Esophagus muscularis mucosa (tissue), 4 donors: ENCODE data around the gene ASAP2. TPM values are rescaled to one million over a fixed set of nuclear protein-coding genes. Genes with fewer than 3 reads are reported as not detected.

Source experiments
- DNase-seq: peaks from one replicate; pipeline ENCODE4 v3.0.0-alpha.2; 2017; ENCODE audit errors: extremely low spot score
- H3K27ac ChIP-seq, 4 donors: fragments of 200-600 bp; sonication (generic); replicated peaks in 1 of 4; 1 replicate in 3 of 4; 2 replicates in 1 of 4; pipeline ENCODE4 v1.5.1; 2016 to 2019; ENCODE audit warnings: mild to moderate bottlenecking in 1 of 4
- H3K27me3 ChIP-seq, 4 donors: fragments of 200-600 bp; sonication (generic); one replicate each; pipeline versions ENCODE4 v1.5.1 to v1.6.0; 2016 to 2019
- H3K36me3 ChIP-seq, 4 donors: fragments of 200-600 bp; sonication (generic); one replicate each; pipeline ENCODE4 v1.5.1; 2016 to 2019
- H3K4me1 ChIP-seq, 4 donors: fragments of 200-600 bp; sonication (generic); one replicate each; pipeline ENCODE4 v1.5.1; 2016 to 2019
- H3K4me3 ChIP-seq, 4 donors: fragments of 200-600 bp; sonication (generic); 1 replicate in 2 of 4; 2 replicates in 2 of 4; pipeline ENCODE4 v1.5.1; 2016 to 2019; ENCODE audit warnings: mild to moderate bottlenecking in 4 of 4, moderate library complexity in 1 of 4
- H3K9me3 ChIP-seq, 4 donors: fragments of 200-600 bp; sonication (generic); 1 replicate in 3 of 4; 2 replicates in 1 of 4; pipeline ENCODE4 v1.5.1; 2016 to 2019
- EP300 ChIP-seq: sonication (generic); formaldehyde crosslinking; IDR thresholded peaks from one replicate; pipeline ENCODE4 v1.6.1; 2017; ENCODE audit warnings: antibody characterized with exemption
- POLR2A ChIP-seq: fragments of 450-650 bp; IDR thresholded peaks from one replicate; pipeline ENCODE4 v1.6.1; 2017; ENCODE audit warnings: antibody characterized with exemption, moderate library complexity, mild to moderate bottlenecking, low read depth
- POLR2AphosphoS5 ChIP-seq, 2 donors: sonication (generic); formaldehyde crosslinking; IDR thresholded peaks; one replicate each; pipeline ENCODE4 v1.6.1; 2017; ENCODE audit warnings: antibody characterized with exemption in 2 of 2
- WGBS: methylation state at CpG from one replicate; pipeline ENCODE4 v1.1.5; 2018; 5-methylcytosine and 5-hydroxymethylcytosine counted together
- intact Hi-C: fragments of 100-400 bp; cut with DNase I; formaldehyde crosslinking; loops from one replicate; pipeline ENCODE4 v1.15.1; 2023
- total RNA-seq, 4 donors: library from RNA; depleted of rRNA; stranded (reverse); fragments of >200 nt; gene quantifications; one replicate each; pipeline versions ENCODE4 v1.1.0 to v1.2.1, GENCODE V29; 2016
- TF ChIP-seq, protein P1 (sequence below), 3 experiments: fragments of 200-600 bp in 2 of 3; fragments of 450-650 bp in 1 of 3; sonication (generic) in 2 of 3; IDR thresholded peaks; one replicate each; pipeline ENCODE4 v1.5.1; 2017 to 2019; ENCODE audit warnings: antibody characterized with exemption in 3 of 3, mild to moderate bottlenecking in 2 of 3, moderate library complexity in 1 of 3

The ASAP2 gene
- total RNA-seq, 4 donors from 2014 or later, result 18.7 to 24.0 (median 21.3) TPM

DNA sequence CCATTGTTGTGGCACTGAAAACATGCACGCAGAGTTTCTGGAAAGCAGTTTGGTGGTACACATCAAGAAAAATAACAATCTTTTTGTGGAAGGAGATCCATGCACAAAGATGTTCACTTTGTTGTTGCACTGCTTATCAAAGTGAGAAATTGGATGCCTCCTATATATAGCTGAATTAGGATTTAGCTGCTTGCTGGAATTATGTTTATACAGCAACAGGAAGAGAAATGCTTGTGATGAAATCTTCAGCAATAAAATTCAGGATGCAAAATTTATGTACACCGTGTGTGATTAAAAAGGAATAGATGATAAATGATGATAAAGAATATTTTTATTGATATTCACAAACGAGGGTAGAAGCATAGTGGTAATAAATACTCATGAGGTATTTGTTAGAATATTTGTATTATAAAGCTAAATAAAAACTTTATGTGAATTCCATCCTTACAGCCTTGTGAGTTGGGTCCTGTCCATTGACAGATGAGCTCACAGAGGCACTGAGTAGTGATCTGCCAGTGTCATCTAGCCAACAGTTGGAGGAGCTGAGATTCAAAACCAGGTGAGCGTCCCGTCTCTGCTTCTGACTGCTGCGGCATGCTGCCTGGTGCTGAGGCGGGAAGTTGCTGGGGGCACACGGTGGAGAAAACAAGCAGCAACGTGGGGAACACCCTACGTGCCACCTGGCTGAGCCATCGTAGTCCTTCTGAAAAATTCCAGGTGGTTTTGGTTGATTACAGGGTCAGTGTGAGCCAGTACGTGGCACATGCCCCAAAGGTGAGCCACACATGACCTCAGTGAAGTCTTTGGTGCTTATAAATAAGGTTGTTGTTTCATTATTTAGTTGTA lies 80.2 kb downstream of the ASAP2 start:
- intact Hi-C loops, result no loop called here
- WGBS, result 89% methylated on average over 12 of the region's 12 CpGs
- DNase-seq, result no peak
- Histone ChIP-seq H3K36me3 (peaks cover 0 to 3% (median 1%) of the 10 kb centered on the region in 4 donors), H3K27me3 (no peaks in the 10 kb centered on the region), H3K27ac (no peak overlapping the region), H3K9me3 (no peaks in the 10 kb centered on the region), H3K4me1 (peaks cover 0 to 16% (median 8%) of the 10 kb centered on the region in 4 donors), H3K4me3 (no peak overlapping the region)
- TF ChIP-seq POLR2AphosphoS5 (IDR thresholded peaks at IDR 0.05) (no peak), POLR2A (no peak)

DNA sequence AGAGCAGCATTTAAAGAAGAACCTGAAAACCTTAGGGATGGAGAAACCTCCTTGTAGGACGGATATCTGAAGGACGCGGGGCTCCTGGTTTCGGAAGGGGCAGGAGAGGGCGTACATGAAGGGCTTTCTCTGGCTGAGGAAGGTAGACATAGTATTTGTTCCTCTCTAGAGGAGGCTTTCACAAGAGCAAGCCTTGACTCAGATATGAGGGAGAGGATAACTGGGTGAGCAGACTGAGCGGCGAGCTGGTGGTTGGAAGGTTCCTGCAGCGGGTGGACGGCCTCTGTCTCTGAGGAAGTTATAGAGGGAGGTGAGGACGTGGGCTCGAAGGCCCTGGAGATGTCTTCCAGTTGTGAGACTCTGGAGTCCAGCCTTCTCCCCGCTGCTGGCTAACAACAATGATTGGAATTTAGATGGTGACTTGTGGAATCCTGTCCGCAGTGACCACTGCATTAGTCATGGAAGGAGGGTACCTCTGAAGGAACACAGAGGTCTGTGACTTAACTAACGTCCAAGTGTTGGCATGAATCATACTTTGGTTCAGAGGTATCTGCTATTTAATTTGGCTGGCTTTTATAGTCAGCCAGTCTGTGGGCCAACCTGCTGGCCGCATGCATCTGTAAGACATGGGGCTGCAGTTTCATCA lies 80.9 kb downstream of the ASAP2 start:
- Histone ChIP-seq H3K27ac (no peak overlapping the region), H3K4me1 (peaks cover 0 to 11% (median 5%) of the 10 kb centered on the region in 4 donors), H3K4me3 (no peak overlapping the region), H3K27me3 (no peaks in the 10 kb centered on the region), H3K36me3 (peaks cover 0 to 3% (median 0%) of the 10 kb centered on the region in 4 donors), H3K9me3 (no peaks in the 10 kb centered on the region)
- TF ChIP-seq EP300 (no peak), POLR2AphosphoS5 (IDR thresholded peaks at IDR 0.05) (no peak), POLR2A (no peak)
- TF ChIP-seq, protein P1, sequence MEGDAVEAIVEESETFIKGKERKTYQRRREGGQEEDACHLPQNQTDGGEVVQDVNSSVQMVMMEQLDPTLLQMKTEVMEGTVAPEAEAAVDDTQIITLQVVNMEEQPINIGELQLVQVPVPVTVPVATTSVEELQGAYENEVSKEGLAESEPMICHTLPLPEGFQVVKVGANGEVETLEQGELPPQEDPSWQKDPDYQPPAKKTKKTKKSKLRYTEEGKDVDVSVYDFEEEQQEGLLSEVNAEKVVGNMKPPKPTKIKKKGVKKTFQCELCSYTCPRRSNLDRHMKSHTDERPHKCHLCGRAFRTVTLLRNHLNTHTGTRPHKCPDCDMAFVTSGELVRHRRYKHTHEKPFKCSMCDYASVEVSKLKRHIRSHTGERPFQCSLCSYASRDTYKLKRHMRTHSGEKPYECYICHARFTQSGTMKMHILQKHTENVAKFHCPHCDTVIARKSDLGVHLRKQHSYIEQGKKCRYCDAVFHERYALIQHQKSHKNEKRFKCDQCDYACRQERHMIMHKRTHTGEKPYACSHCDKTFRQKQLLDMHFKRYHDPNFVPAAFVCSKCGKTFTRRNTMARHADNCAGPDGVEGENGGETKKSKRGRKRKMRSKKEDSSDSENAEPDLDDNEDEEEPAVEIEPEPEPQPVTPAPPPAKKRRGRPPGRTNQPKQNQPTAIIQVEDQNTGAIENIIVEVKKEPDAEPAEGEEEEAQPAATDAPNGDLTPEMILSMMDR (IDR thresholded peaks at IDR 0.05), result no peak
- intact Hi-C loops, result no loop called here
- WGBS, result 87% methylated on average over 15 of the region's 15 CpGs
- no peak for DNase-seq

DNA sequence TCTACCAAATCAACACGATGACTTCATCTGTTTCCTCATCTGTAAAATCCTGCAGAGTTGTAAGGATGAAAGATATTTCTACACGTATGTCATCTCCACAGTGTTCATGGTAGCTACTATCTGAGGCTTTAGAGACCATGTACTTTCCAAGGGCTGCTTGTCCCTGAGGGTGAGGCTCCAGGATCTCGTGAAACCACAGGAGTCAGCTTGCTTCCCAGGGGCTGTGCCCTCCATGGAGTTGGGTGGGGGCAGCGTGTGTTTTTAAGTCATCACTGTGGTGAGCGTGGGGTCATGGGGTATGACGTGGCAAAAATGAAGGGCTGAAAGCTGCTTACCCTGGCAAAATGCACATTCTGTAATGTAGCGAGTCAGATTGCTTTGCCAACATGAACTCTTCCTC lies 81.6 kb downstream of the ASAP2 start:
- peaks cover 0 to 3% (median 0%) of the 10 kb centered on the region in 4 donors for H3K36me3 ChIP-seq
- H3K9me3 ChIP-seq, result no peaks in the 10 kb centered on the region
- intact Hi-C loops, result no loop called here
- H3K4me1 ChIP-seq, result peaks cover 4 to 6% (median 5%) of the 10 kb centered on the region in 4 donors
- H3K27me3 ChIP-seq, result no peaks in the 10 kb centered on the region
- no peak for DNase-seq
- TF ChIP-seq POLR2AphosphoS5 (IDR thresholded peaks at IDR 0.05) (no peak), POLR2A (no peak), EP300 (no peak)
- TF ChIP-seq, protein P1 (IDR thresholded peaks at IDR 0.05), result no peak
- no peak overlapping the region for H3K27ac ChIP-seq
- whole genome bisulfite sequencing, result 79% methylated on average over 7 of the region's 7 CpGs
- H3K4me3 ChIP-seq, result no peak overlapping the region

DNA sequence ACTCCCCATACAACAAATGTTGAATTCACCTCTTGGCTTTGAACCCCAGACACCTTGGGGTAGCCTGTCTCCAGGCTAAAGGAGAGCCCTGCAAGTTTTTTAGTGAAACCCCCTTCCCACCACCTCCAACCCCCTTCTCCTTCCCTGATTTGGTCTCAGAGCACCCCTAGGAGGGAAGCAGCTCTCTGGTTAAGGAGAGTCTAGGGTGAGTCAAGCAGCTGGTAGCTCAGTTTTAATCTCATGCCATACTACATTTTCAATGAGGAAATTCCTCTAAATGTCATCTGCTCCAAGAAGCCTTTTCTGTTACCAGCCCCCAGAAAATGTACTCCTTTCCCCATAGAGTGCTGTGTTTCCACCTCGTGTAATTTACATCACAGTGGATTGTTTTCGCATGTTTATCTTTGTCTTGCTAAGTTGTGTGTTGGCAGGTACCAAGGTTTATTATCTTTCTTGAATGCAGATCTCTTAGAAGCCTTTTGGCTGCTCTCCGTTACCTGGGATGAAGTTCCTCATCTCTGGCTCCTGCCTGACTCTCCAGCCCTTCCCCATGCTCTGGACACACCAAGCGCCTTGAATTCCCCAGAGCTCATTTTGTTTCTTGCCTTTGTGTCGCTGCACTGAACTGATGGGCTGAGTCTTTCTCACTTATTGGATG lies 82.2 kb downstream of the ASAP2 start:
- no peaks in the 10 kb centered on the region for H3K9me3 ChIP-seq
- no peaks in the 10 kb centered on the region for H3K27me3 ChIP-seq
- DNase-seq, result no peak
- peaks cover 4 to 6% (median 5%) of the 10 kb centered on the region in 4 donors for H3K4me1 ChIP-seq
- WGBS, result 88% methylated on average over 5 of the region's 5 CpGs
- intact Hi-C loops, result no loop called here
- peaks cover 0 to 3% (median 0%) of the 10 kb centered on the region in 4 donors for H3K36me3 ChIP-seq
- H3K27ac ChIP-seq, result no peak overlapping the region
- TF ChIP-seq POLR2A (no peak), POLR2AphosphoS5 (IDR thresholded peaks at IDR 0.05) (no peak), EP300 (no peak)
- TF ChIP-seq, protein P1 (IDR thresholded peaks at IDR 0.05), result no peak
- H3K4me3 ChIP-seq, result no peak overlapping the region

DNA sequence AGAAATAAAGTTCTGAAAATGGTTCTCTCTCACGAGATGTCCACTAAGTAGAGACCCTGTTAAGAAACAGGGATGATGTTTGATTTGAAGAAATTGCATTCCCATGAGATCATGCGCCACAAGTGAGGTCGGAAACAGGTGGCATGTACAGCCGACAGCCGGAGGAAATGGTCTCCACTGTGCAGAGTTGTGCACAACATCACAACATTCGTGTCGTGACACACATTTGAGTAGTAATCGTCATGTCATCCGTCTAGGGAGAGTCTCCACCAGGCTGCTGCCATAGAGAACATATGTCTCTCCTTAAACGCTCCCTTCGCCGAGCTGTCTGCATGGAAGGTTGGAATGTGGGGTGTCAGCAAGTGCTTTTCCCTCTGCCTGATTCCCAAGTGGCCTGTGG lies 84.7 kb downstream of the ASAP2 start:
- no peak overlapping the region for H3K27ac ChIP-seq
- H3K36me3 ChIP-seq, result peaks cover 0 to 3% (median 0%) of the 10 kb centered on the region in 4 donors
- no peak overlapping the region for H3K4me3 ChIP-seq
- peaks cover 4 to 6% (median 5%) of the 10 kb centered on the region in 4 donors for H3K4me1 ChIP-seq
- intact Hi-C loops, result no loop called here
- TF ChIP-seq EP300 (no peak), POLR2A (no peak), POLR2AphosphoS5 (IDR thresholded peaks at IDR 0.05) (no peak)
- TF ChIP-seq, protein P1 (IDR thresholded peaks at IDR 0.05), result no peak
- H3K27me3 ChIP-seq, result no peaks in the 10 kb centered on the region
- 91% methylated on average over 12 of the region's 12 CpGs for WGBS
- no peak for DNase-seq
- H3K9me3 ChIP-seq, result no peaks in the 10 kb centered on the region
